BLaER1 (cell line): ENCODE measurements around the gene DNASE1L1.
A peak's percentile ranks its signal among the peaks of the same experiment; 100 is the strongest.

Experiments used
- H3K27ac ChIP-seq: shearing (Covaris generic); formaldehyde crosslinking; 2 replicates; pipeline ENCODE4 v1.8.1; 2022
- H3K27me3 ChIP-seq: shearing (Covaris generic); formaldehyde crosslinking; 2 replicates; pipeline ENCODE4 v1.8.1; 2022
- H3K36me3 ChIP-seq: shearing (Covaris generic); formaldehyde crosslinking; 2 replicates; pipeline ENCODE4 v1.8.1; 2022
- H3K4me1 ChIP-seq: shearing (Covaris generic); formaldehyde crosslinking; 2 replicates; pipeline ENCODE4 v1.8.1; 2022
- H3K4me2 ChIP-seq: shearing (Covaris generic); formaldehyde crosslinking; 2 replicates; pipeline ENCODE4 v1.8.1; 2022
- H3K4me3 ChIP-seq: shearing (Covaris generic); formaldehyde crosslinking; 2 replicates; pipeline ENCODE4 v1.8.1; 2022
- H3K9ac ChIP-seq: shearing (Covaris generic); formaldehyde crosslinking; 2 replicates; pipeline ENCODE4 v1.8.1; 2022
- H3K9me3 ChIP-seq: shearing (Covaris generic); formaldehyde crosslinking; 2 replicates; pipeline ENCODE4 v1.8.1; 2022
- H4K20me1 ChIP-seq: shearing (Covaris generic); formaldehyde crosslinking; 2 replicates; pipeline ENCODE4 v1.8.1; 2022
- Cebpa-rat ChIP-seq: shearing (Covaris generic); IDR thresholded peaks from 2 replicates; pipeline ENCODE4 v1.8.1; 2022

The DNASE1L1 gene

GRCh38 chrX:154436983-154437752 lies 28.1 kb upstream of the DNASE1L1 start, which contains the start of gene GDI1:
Gene GDI1 (plus strand): TSS chrX:154437154. CDS start chrX:154437255, 101 bp downstream.
- peaks cover 17% of the 10 kb centered on the region for H3K4me1 ChIP-seq
- no peak for TF ChIP-seq Cebpa-rat
- H3K4me2 ChIP-seq = peak within 1 kb of the TSS; percentile 85
- peaks cover 13% of the 10 kb centered on the region for H3K9me3 ChIP-seq
- H4K20me1 ChIP-seq = peaks cover 38% of the 10 kb centered on the region
- H3K36me3 ChIP-seq = peaks cover 65% of the 10 kb centered on the region
- peak within 1 kb of the TSS; percentile 82 for H3K9ac ChIP-seq
- H3K27ac ChIP-seq = peak within 1 kb of the TSS; percentile 89
- H3K27me3 ChIP-seq = peaks cover 18% of the 10 kb centered on the region; the same call in 1 of the 2 replicates
- peak within 1 kb of the TSS; percentile 80 for H3K4me3 ChIP-seq

DNA sequence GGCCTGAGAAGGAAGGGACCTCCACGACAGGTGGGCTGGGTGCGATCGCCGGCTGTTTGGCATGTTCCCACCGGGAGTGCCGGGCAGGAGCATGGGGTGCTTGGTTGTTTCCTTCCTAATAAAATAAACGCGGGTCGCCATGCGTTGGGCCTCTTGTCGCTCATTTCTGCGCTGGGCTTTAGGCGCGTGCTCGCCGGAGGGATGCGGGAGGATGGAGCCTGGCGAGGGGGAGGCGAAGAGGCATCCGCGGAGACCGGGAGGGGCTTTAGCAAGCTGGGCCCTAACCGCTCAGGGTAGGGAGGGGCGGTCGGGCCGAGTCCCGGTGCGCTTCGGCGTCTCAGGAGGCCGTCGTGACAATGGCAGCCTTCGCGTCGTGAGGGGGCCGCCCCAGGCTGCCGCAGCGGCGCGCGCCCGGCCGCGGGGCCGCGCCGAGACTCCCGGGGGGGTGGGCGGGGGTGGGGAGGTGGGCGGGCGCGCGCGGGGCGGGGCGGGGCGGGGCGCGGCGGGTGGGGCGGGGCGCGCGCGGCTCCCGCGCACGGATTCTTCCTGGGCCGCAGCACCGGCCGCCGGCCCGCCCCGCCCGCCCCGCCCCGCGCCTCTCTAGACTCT lies 27.4 kb upstream of the DNASE1L1 start:
- Histone ChIP-seq H3K27me3 (peaks cover 17% of the 10 kb centered on the region; the same call in 1 of the 2 replicates), H3K4me3 (peak overlapping the region; percentile 80), H3K27ac (peak overlapping the region; percentile 89), H3K9me3 (peaks cover 13% of the 10 kb centered on the region), H3K9ac (peak overlapping the region; percentile 82), H3K4me1 (peaks cover 17% of the 10 kb centered on the region), H4K20me1 (peaks cover 40% of the 10 kb centered on the region), H3K36me3 (peaks cover 65% of the 10 kb centered on the region), H3K4me2 (peak overlapping the region; percentile 71)
- TF ChIP-seq Cebpa-rat = no peak

GRCh38 chrX:154435171-154435733 lies 26.2 kb upstream of the DNASE1L1 start:
- no peak for TF ChIP-seq Cebpa-rat
- Histone ChIP-seq H3K4me1 (peaks cover 27% of the 10 kb centered on the region), H3K9ac (no peak overlapping the region), H3K9me3 (peaks cover 8% of the 10 kb centered on the region), H3K4me3 (no peak overlapping the region), H3K27me3 (peaks cover 17% of the 10 kb centered on the region; the same call in 1 of the 2 replicates), H3K4me2 (no peak overlapping the region), H4K20me1 (peaks cover 32% of the 10 kb centered on the region), H3K36me3 (peaks cover 62% of the 10 kb centered on the region), H3K27ac (no peak overlapping the region)

- H3K4me3 ChIP-seq = no peak overlapping the region
- peaks cover 28% of the 10 kb centered on the region for H4K20me1 ChIP-seq
- peaks cover 58% of the 10 kb centered on the region for H3K36me3 ChIP-seq
- TF ChIP-seq Cebpa-rat = no peak
- no peak overlapping the region for H3K9ac ChIP-seq
- no peak overlapping the region for H3K4me2 ChIP-seq
- H3K4me1 ChIP-seq = peaks cover 33% of the 10 kb centered on the region
- peaks cover 10% of the 10 kb centered on the region for H3K9me3 ChIP-seq
- H3K27me3 ChIP-seq = peaks cover 17% of the 10 kb centered on the region; the same call in 1 of the 2 replicates
- H3K27ac ChIP-seq = no peak overlapping the region
These were observed 25.5 kb upstream of the DNASE1L1 start for GRCh38 chrX:154434394-154435168.

DNA sequence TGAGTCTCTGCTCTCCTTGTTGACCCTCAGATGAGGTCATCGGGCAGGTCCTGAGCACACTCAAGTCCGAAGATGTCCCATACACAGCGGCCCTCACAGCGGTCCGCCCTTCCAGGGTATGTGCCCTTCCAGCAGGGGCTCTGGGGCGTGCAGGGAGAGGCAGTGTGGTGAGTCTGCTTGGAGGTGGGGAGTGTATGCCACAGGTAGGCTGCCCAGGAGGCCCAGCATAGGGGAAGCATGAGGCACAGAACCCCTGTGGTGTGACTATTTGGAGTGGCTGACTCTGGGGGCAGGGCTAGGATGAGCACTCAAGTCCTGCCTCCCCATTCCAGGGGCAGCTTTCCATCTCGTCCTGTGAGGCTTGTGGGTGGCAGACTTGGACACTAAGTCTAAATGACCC lies 24.6 kb upstream of the DNASE1L1 start:
- Histone ChIP-seq H3K9me3 (peaks cover 19% of the 10 kb centered on the region), H3K4me3 (no peak overlapping the region), H3K9ac (no peak overlapping the region), H3K4me2 (no peak overlapping the region), H3K36me3 (peaks cover 48% of the 10 kb centered on the region), H3K27me3 (peaks cover 17% of the 10 kb centered on the region; the same call in 1 of the 2 replicates), H3K4me1 (peaks cover 33% of the 10 kb centered on the region), H4K20me1 (peaks cover 18% of the 10 kb centered on the region), H3K27ac (no peak overlapping the region)
- TF ChIP-seq Cebpa-rat = no peak

- Histone ChIP-seq H3K36me3 (peaks cover 48% of the 10 kb centered on the region), H3K4me2 (no peak overlapping the region), H3K4me1 (peaks cover 36% of the 10 kb centered on the region), H4K20me1 (peaks cover 9% of the 10 kb centered on the region), H3K27ac (no peak overlapping the region), H3K9me3 (peaks cover 18% of the 10 kb centered on the region; the same call in 1 of the 2 replicates), H3K4me3 (no peak overlapping the region), H3K9ac (no peak overlapping the region), H3K27me3 (peaks cover 17% of the 10 kb centered on the region; the same call in 1 of the 2 replicates)
- no peak for TF ChIP-seq Cebpa-rat
These were observed 23.2 kb upstream of the DNASE1L1 start for GRCh38 chrX:154432210-154432609.

GRCh38 chrX:154431341-154431740 lies 22.3 kb upstream of the DNASE1L1 start:
- Histone ChIP-seq H3K27ac (no peak overlapping the region), H3K4me2 (peak overlapping the region; percentile 77), H3K9ac (no peak overlapping the region), H3K4me3 (no peak overlapping the region), H3K27me3 (peaks cover 17% of the 10 kb centered on the region; the same call in 1 of the 2 replicates), H4K20me1 (peaks cover 9% of the 10 kb centered on the region), H3K9me3 (peaks cover 18% of the 10 kb centered on the region; the same call in 1 of the 2 replicates), H3K36me3 (peaks cover 48% of the 10 kb centered on the region), H3K4me1 (peaks cover 41% of the 10 kb centered on the region)
- no peak for TF ChIP-seq Cebpa-rat

DNA sequence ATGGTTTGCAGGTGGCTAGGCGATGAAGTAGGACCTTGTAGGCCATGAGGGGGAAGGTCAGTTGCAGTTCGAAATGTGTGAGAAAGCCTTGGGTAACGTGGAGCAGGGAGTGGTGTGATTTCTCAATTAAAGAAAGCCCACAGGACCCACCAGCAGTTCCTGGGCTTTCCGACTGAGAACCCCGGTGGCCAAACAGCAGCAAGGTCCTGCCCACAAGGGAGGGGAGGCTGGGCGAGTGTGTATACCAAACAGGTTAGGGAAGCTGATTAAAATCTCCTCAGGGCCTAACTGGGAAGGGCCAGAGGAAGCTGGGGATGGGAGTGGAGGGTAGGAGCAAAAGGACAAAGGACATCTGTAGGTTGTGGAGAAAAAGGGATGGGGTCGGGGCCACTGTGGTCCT lies 21.9 kb upstream of the DNASE1L1 start:
- Histone ChIP-seq H3K4me3 (no peak overlapping the region), H3K9ac (no peak overlapping the region), H4K20me1 (peaks cover 9% of the 10 kb centered on the region), H3K36me3 (peaks cover 48% of the 10 kb centered on the region), H3K4me2 (peak overlapping the region; percentile 77), H3K4me1 (peaks cover 37% of the 10 kb centered on the region), H3K27ac (no peak overlapping the region), H3K9me3 (peaks cover 18% of the 10 kb centered on the region; the same call in 1 of the 2 replicates), H3K27me3 (peaks cover 17% of the 10 kb centered on the region; the same call in 1 of the 2 replicates)
- TF ChIP-seq Cebpa-rat = no peak

- H3K9me3 ChIP-seq = peaks cover 18% of the 10 kb centered on the region; the same call in 1 of the 2 replicates
- H3K27me3 ChIP-seq = peaks cover 17% of the 10 kb centered on the region; the same call in 1 of the 2 replicates
These were observed 21.4 kb upstream of the DNASE1L1 start for GRCh38 chrX:154430479-154430878.

More at GRCh38 chrX:154430479-154430878, 21.4 kb upstream of the DNASE1L1 start:
- Histone ChIP-seq H3K4me2 (peak overlapping the region; percentile 77), H3K36me3 (peaks cover 46% of the 10 kb centered on the region), H3K4me3 (no peak overlapping the region), H4K20me1 (peaks cover 9% of the 10 kb centered on the region), H3K27ac (no peak overlapping the region), H3K9ac (no peak overlapping the region), H3K4me1 (peaks cover 36% of the 10 kb centered on the region)
- TF ChIP-seq Cebpa-rat = no peak
